Measurements from ENCODE around the gene LMBR1. TPM values are rescaled to one million over a fixed set of nuclear protein-coding genes. Genes with fewer than 3 reads are reported as not detected.

LMBR1 gene
- total and polyA plus RNA-seq, 2 donors (not counting 1 experiment from before 2014, with no cell fraction given): 19.7 to 85.2 TPM

DNA sequence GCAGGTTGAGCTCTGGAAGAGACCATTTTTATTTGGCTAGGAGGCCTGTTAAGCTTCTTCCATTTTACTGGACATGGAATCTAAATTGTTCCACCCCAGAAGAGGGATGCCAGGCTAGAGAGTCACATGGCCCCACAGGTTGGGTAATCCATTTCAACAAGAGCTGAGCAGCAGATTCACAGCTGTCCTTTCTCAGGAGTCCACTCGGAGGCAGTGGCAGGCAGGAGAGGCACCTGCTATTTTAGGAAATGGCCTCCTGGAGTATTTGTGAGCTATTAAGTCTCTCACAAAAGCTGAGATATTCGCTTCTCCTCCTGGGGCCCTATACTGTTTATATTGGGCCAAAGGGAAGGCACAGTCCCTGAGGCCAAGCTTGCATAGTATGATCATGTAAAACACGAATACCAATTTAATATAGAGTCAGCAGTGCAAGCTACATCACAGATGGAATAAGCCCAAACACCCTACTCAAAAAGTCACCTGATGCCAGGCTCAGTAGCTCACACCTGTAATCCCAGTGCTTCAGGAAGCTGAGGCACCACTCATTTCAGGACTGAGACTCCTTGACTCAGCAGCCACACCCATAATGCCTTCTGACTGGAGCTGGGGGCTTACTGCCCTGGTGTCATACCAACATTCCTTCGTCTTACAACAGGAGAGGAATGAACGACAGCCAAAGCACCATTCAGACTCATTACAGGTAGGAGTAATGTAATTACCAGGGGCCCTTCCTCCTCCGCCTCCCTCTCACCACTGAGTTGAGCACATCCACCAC is 124.1 kb downstream of the LMBR1 start:
- no peaks in the 10 kb centered on the region for H3K27me3 ChIP-seq (replicated peaks in 1 of 4; ENCODE audit: control extremely low read depth in 1 of 4, control insufficient read depth in 3 of 4, insufficient read depth in 4 of 4, low read length in 3 of 4)
- H3K4me1 Mint-ChIP-seq: peaks cover 35% of the 10 kb centered on the region
- no peak for ATAC-seq (ENCODE audit: low read depth)
- no peak overlapping the region for H2AFZ ChIP-seq (ENCODE audit: insufficient read depth, low read depth, low read length, poor library complexity, severe bottlenecking)
- no peak for DNase-seq
- H3K36me3 ChIP-seq (replicated peaks in 1 of 2; ENCODE audit: control extremely low read depth in 1 of 2, control insufficient read depth in 1 of 2, extremely low read depth in 1 of 2, insufficient read depth in 2 of 2, low read length in 1 of 2): peaks cover 1 to 2% of the 10 kb centered on the region in 2 experiments
- ChIA-PET CTCF (no interaction called here), POLR2A (no interaction called here)
- H3K9me3 Mint-ChIP-seq (ENCODE audit: insufficient read depth): peaks cover 2% of the 10 kb centered on the region
- peaks cover 9 to 11% of the 10 kb centered on the region in 2 donors for H3K4me1 ChIP-seq (ENCODE audit: control insufficient read depth in 2 of 2, insufficient read depth in 2 of 2, low read length in 2 of 2)
- no peak overlapping the region for H3K27ac Mint-ChIP-seq
- TF ChIP-seq EZH2 (IDR thresholded peaks at IDR 0.05; ENCODE audit: borderline replicate concordance, insufficient read depth, low read depth, low read length, poor library complexity, severe bottlenecking): no peak
- TF ChIP-seq, protein P1, sequence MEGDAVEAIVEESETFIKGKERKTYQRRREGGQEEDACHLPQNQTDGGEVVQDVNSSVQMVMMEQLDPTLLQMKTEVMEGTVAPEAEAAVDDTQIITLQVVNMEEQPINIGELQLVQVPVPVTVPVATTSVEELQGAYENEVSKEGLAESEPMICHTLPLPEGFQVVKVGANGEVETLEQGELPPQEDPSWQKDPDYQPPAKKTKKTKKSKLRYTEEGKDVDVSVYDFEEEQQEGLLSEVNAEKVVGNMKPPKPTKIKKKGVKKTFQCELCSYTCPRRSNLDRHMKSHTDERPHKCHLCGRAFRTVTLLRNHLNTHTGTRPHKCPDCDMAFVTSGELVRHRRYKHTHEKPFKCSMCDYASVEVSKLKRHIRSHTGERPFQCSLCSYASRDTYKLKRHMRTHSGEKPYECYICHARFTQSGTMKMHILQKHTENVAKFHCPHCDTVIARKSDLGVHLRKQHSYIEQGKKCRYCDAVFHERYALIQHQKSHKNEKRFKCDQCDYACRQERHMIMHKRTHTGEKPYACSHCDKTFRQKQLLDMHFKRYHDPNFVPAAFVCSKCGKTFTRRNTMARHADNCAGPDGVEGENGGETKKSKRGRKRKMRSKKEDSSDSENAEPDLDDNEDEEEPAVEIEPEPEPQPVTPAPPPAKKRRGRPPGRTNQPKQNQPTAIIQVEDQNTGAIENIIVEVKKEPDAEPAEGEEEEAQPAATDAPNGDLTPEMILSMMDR (IDR thresholded peaks at IDR 0.05): no peak
- intact Hi-C loops (cut with micrococcal nuclease): no loop called here
- H3K27me3 Mint-ChIP-seq: no peaks in the 10 kb centered on the region
- H3K79me2 ChIP-seq (ENCODE audit: control insufficient read depth, insufficient read depth, low read length): peaks cover 8% of the 10 kb centered on the region
- H3K27ac ChIP-seq (ENCODE audit: low read length in 2 of 2): no peak overlapping the region
- no peak overlapping the region for H3K9ac ChIP-seq (ENCODE audit: low read length)
- WGBS (ENCODE audit: insufficient coverage): 94% methylated on average over 3 of the region's 6 CpGs
- no peak overlapping the region for H3K4me3 Mint-ChIP-seq
- H3K9me3 ChIP-seq (ENCODE audit: control extremely low read depth in 1 of 3, control insufficient read depth in 2 of 3, insufficient read depth in 1 of 3, low read length in 2 of 3): no peaks in the 10 kb centered on the region
- no peak overlapping the region for H3K4me2 ChIP-seq (replicated peaks; ENCODE audit: low read depth, low read length, poor library complexity, severe bottlenecking)
- no peak overlapping the region for H3K4me3 ChIP-seq (ENCODE audit: control extremely low read depth in 1 of 5, extremely low read depth in 1 of 5, insufficient read depth in 1 of 5, low read depth in 2 of 5, low read length in 4 of 5)
- peaks cover 3% of the 10 kb centered on the region for H4K20me1 ChIP-seq (ENCODE audit: control insufficient read depth, insufficient read depth, low read length, poor library complexity, severe bottlenecking)

DNA sequence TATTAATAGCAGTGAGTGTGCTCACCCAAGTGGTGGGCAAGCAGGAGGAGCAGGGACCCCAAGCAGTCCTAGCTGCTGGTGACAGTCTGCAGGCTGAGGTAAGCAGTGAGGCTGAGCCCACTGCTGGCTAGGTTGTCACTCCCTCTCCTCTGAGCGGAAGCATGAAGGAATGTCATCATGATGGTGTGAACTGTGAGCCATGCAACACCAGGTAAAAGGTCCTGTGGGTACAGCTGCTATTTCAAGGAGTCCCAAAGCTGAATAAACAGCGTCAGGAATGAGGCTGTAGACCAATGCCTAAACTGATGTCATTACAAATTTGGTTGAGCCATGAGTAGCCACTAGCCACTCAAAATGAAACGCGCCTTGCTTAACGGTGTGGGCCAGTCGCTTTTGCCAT is 126.3 kb downstream of the LMBR1 start:
- Mint-ChIP-seq H3K4me3 (no peak overlapping the region), H3K9me3 (ENCODE audit: insufficient read depth) (no peaks in the 10 kb centered on the region), H3K4me1 (peaks cover 13% of the 10 kb centered on the region), H3K27me3 (no peaks in the 10 kb centered on the region), H3K27ac (no peak overlapping the region)
- Histone ChIP-seq H3K79me2 (ENCODE audit: control insufficient read depth, insufficient read depth, low read length) (peaks cover 8% of the 10 kb centered on the region), H2AFZ (ENCODE audit: insufficient read depth, low read depth, low read length, poor library complexity, severe bottlenecking) (no peak overlapping the region), H3K4me3 (ENCODE audit: control extremely low read depth in 1 of 5, extremely low read depth in 1 of 5, insufficient read depth in 1 of 5, low read depth in 2 of 5, low read length in 4 of 5) (no peak overlapping the region), H3K27ac (ENCODE audit: low read length in 2 of 2) (no peak overlapping the region), H3K4me1 (ENCODE audit: control insufficient read depth in 2 of 2, insufficient read depth in 2 of 2, low read length in 2 of 2) (peaks cover 0 to 3% of the 10 kb centered on the region in 2 donors), H4K20me1 (ENCODE audit: control insufficient read depth, insufficient read depth, low read length, poor library complexity, severe bottlenecking) (peaks cover 3% of the 10 kb centered on the region), H3K36me3 (replicated peaks in 1 of 2; ENCODE audit: control extremely low read depth in 1 of 2, control insufficient read depth in 1 of 2, extremely low read depth in 1 of 2, insufficient read depth in 2 of 2, low read length in 1 of 2) (peaks cover 4 to 5% of the 10 kb centered on the region in 2 experiments), H3K27me3 (replicated peaks in 1 of 4; ENCODE audit: control extremely low read depth in 1 of 4, control insufficient read depth in 3 of 4, insufficient read depth in 4 of 4, low read length in 3 of 4) (no peaks in the 10 kb centered on the region), H3K9ac (ENCODE audit: low read length) (no peak overlapping the region), H3K9me3 (ENCODE audit: control extremely low read depth in 1 of 3, control insufficient read depth in 2 of 3, insufficient read depth in 1 of 3, low read length in 2 of 3) (no peaks in the 10 kb centered on the region), H3K4me2 (replicated peaks; ENCODE audit: low read depth, low read length, poor library complexity, severe bottlenecking) (no peak overlapping the region)
- intact Hi-C loops (cut with micrococcal nuclease): no loop called here
- TF ChIP-seq EZH2 (IDR thresholded peaks at IDR 0.05; ENCODE audit: borderline replicate concordance, insufficient read depth, low read depth, low read length, poor library complexity, severe bottlenecking): no peak
- TF ChIP-seq, protein P1 (IDR thresholded peaks at IDR 0.05): no peak
- no peak for ATAC-seq (ENCODE audit: low read depth)
- ChIA-PET POLR2A (no interaction called here), CTCF (no interaction called here)
- 97% methylated on average over 4 of the region's 6 CpGs for WGBS (ENCODE audit: insufficient coverage)
- no peak for DNase-seq
